Measurements from ENCODE around the gene DPP6.
"Not testable (repeated sequence)": the region's sequence is repeated elsewhere in the genome, so short reads cannot be mapped to it uniquely, and the experiment has no call there.

GRCh38 chr7:154163642-154164041 lies 111.4 kb downstream of the DPP6 start:
- TF ChIP-seq POLR2A, CTCF (IDR thresholded peaks at IDR 0.05): not testable (repeated sequence)
